ENCODE data around the gene MED6.

The MED6 gene

DNA sequence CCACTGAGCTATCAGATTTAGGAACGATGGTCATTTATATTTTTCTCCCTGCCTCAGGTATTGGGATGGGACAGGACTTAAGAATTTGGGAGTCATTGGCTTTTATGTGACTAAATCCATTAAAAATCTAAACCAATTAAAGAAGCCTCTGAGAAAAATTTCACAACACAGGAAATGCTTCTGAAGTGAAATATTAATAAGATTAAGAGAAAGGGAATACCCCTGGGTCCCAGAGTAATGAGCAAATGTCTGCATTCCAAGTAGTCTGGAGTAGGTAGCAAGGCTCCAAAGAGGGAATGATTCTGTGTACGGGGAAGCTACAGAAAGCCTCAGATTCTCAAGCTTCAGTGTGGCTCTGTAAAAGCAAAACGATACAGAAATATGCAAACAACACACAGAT, 707 bp upstream of the MED6 start:
- no peak for FAIRE-seq

DNA sequence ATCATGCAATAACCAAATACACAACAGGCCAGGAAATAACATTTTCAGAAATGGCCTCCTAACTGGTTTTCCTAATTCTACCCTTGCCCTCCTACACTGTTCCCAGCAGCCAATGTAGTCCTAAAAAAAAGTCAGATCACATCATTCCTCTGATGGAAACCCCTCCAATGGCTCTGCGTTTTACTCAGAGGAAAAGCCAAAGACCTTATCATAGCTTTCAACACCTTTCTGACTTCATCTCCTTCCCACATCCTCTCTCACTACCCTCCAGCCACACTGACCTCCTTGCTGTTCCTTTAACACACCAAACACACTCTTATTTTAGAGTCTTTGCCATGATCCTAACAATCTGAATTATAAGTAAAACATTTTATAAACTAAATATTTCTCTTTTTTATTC, 1.1 kb downstream of the MED6 start:
- FAIRE-seq (no peak), DNase-seq (ENCODE audit: insufficient read length, low spot score) (no peak)
- TF ChIP-seq, protein P1, sequence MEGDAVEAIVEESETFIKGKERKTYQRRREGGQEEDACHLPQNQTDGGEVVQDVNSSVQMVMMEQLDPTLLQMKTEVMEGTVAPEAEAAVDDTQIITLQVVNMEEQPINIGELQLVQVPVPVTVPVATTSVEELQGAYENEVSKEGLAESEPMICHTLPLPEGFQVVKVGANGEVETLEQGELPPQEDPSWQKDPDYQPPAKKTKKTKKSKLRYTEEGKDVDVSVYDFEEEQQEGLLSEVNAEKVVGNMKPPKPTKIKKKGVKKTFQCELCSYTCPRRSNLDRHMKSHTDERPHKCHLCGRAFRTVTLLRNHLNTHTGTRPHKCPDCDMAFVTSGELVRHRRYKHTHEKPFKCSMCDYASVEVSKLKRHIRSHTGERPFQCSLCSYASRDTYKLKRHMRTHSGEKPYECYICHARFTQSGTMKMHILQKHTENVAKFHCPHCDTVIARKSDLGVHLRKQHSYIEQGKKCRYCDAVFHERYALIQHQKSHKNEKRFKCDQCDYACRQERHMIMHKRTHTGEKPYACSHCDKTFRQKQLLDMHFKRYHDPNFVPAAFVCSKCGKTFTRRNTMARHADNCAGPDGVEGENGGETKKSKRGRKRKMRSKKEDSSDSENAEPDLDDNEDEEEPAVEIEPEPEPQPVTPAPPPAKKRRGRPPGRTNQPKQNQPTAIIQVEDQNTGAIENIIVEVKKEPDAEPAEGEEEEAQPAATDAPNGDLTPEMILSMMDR (IDR thresholded peaks at IDR 0.05; ENCODE audit: insufficient read depth, missing control alignments): no peak

More for the DNA sequence above, 707 bp upstream of the MED6 start:
- TF ChIP-seq, protein P1 (IDR thresholded peaks at IDR 0.05; ENCODE audit: insufficient read depth, missing control alignments): no peak
- no peak for DNase-seq (ENCODE audit: insufficient read length, low spot score)

DNA sequence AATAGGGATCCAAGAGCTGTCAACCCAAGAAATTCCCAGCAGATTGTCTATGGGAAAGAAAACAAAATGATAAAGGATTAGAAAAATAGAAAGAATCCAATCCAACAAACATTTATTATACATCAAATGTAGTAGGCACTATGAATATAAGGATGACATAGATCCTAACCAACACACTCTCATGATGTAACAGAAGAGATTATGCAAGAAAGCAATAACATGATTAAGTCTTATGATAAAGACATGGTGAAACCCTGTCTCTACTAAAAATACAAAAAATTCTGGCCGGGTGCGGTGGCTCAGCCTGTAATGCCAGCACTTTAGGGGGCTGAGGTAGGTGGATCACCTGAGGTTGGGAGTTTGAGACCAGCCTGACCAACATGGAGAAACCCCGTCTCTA, 2.7 kb downstream of the MED6 start:
- DNase-seq (ENCODE audit: insufficient read length, low spot score) (no peak), FAIRE-seq (no peak)
- TF ChIP-seq, protein P1 (IDR thresholded peaks at IDR 0.05; ENCODE audit: insufficient read depth, missing control alignments): no peak

DNA sequence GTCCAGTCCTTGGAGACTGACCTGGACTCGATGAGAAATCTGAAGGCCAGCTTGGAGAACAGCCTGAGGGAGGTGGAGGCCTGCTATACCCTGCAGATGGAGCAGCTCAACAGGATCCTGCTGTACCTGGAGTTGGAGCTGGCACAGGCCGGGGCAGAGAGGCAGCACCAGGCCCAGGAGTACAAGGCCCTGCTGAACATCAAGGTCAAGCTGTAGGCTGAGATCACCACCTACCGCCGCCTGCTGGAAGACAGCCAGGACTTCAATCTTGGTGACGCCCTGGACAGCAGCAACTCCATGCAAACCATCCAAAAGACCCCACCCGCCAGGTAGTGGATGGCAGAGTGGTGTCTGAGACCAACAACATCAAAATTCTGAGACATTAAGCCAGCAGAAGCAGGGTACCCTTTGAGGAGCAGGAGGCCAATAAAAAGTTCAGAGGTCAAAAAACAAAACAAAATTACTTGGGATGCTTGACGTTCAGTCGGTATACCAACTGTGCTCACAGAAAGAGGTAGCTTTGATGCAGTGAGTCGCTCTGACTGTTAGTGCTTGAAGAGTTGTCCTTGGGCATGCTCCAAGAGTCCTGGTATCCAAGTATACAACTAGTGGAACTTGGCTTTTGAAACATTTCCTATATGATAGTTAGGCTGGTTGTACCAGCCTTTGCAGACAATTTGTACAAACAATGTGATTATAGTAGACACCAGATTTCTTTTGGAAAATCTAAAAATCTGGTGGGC, 4.8 kb downstream of the MED6 start:
- FAIRE-seq (no peak), DNase-seq (ENCODE audit: insufficient read length, low spot score) (no peak)
- TF ChIP-seq, protein P1 (IDR thresholded peaks at IDR 0.05; ENCODE audit: insufficient read depth, missing control alignments): no peak

DNA sequence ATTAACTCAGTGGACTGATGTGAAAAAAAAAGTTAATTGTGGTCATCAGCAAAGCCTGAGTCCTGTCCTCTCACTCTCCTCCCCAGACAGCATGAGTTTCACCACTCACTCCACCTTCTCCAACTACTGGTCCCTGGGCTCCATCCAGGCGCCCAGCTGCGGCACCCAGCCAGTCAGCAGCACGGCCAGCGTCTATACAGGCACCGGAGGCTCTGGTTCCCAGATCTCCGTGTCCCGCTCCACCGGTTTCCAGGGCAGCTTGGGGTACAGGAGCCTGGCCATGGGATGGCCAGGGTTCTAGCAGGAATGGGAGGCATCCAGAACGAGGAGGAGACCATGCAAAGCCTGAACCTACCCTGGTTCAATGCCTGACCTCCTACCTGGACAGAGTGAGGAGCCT, 6.0 kb downstream of the MED6 start:
- DNase-seq (ENCODE audit: insufficient read length, low spot score): no peak
- no peak for FAIRE-seq
- TF ChIP-seq, protein P1 (IDR thresholded peaks at IDR 0.05; ENCODE audit: insufficient read depth, missing control alignments): no peak

DNA sequence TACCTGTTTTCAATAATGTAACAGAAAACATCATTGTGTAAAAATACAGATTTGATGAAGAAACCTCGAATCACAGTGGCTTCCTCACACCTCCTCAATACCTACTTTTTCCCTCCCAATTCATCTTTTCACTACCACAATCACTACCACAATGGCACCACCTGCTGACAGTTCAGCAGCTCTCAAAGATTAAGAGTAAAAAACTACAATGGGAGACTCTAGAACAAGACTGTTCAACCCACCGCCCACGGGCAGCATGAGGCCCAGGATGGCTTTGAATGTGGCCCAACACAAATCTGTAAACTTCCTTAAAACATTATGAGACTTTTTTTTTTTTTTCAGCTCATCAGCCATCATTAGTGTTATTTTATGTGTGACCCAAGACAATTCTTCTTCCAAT, 15.2 kb downstream of the MED6 start:
- TF ChIP-seq, protein P1 (IDR thresholded peaks at IDR 0.05; ENCODE audit: insufficient read depth, missing control alignments): peak; percentile 32
- FAIRE-seq (no peak), DNase-seq (ENCODE audit: insufficient read length, low spot score) (no peak)

DNA sequence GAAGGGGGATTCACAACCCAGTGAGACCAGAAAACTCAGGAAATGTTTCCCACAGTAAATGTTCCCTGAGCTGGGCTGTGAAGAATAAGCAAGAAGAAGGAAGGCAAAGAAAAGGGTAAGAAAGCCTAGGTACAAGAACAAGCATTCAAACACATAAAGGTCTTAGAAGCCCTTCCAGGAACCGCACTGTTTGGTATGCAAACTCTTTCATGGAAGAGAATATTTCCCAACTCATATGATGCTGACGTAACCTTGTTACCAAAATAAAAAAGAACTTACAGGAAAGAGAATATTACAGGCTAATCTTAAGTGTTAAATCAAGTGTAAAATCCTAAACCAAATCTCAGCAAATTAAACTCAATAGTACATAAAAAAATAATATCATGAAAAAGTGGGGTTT, 23.6 kb downstream of the MED6 start:
- FAIRE-seq (no peak), DNase-seq (ENCODE audit: insufficient read length, low spot score) (no peak)
- TF ChIP-seq, protein P1 (IDR thresholded peaks at IDR 0.05; ENCODE audit: insufficient read depth, missing control alignments): no peak

Measured in D721Med (cell line).